Measurements from ENCODE around the gene ESRRA.

The ESRRA gene

DNA sequence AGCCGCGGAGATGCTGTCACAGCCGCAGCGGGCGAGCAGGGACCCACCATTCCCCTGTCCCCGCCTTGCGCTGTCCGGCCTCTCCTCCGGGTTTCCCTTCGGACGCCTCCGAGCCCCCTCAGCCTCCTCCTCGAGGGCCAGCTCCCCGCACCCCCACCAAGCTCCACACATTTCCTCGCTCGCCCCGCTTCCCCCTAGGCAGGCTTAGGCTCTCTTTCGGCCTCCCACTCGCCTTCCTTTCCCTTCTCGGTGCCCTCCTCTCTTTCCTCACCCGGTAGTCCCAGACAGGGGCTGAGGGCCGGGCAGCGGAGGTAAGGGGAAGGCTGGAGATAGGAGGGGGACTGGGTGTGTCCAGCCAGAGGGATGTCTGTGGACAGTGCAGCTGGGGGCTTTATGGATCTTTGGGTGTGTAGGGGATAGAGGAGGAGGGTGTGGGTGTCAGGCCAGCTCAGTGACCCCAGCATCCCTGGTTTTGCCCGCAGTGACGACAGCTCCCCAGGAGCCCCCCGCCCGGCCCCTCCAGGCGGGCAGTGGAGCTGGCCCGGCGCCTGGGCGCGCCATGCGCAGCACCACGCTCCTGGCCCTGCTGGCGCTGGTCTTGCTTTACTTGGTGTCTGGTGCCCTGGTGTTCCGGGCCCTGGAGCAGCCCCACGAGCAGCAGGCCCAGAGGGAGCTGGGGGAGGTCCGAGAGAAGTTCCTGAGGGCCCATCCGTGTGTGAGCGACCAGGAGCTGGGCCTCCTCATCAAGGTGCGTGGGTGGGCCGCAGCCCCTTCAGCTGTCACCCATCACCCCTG is 12.7 kb upstream of the ESRRA start:
- H3K4me2 ChIP-seq (ENCODE audit: insufficient read depth, low read length, poor library complexity, severe bottlenecking) = peak overlapping the region; percentile 60
- peaks cover 48 to 84% (median 83%) of the 10 kb centered on the region in 3 experiments for H3K27me3 ChIP-seq (ENCODE audit: control insufficient read depth in 3 of 3, insufficient read depth in 3 of 3, low read depth in 1 of 3, low read length in 3 of 3)

DNA sequence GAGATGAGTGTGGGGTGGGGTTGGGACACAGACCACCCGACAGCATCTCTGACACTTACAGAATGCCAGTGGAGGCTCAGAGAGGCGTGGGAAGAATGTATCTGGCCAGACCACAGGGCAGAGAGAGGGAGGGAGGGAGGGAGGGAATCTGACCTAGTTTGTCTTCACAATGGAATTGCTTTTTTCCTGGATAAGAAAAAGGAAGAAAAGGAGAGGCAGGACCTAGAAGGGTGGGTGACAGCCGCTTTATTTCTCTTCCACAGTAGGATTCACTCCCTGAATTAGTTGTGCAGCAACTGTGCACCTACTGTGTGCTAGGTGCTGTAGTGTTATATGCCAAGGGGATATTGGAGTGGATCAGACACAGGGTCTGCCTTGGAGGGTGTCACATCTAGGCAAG is 10.6 kb upstream of the ESRRA start:
- no CpG with 5 or more reads among the region's 3 CpGs for WGBS, 2 donors (ENCODE audit: extremely low coverage in 2 of 2, insufficient read length in 2 of 2, insufficient replicate concordance in 1 of 2)
- H3K36me3 ChIP-seq (replicated peaks in 1 of 2; ENCODE audit: control insufficient read depth in 2 of 2, insufficient read depth in 2 of 2, low read length in 2 of 2) = no peaks in the 10 kb centered on the region
- no peak overlapping the region for H3K9ac ChIP-seq (ENCODE audit: low read depth, low read length, poor library complexity)
- peaks cover 62 to 99% (median 98%) of the 10 kb centered on the region in 3 experiments for H3K27me3 ChIP-seq (ENCODE audit: control insufficient read depth in 3 of 3, insufficient read depth in 3 of 3, low read depth in 1 of 3, low read length in 3 of 3)
- H3K14ac ChIP-seq (ENCODE audit: low read length) = no peak overlapping the region
- no peak overlapping the region for H2AK5ac ChIP-seq (ENCODE audit: low read depth, low read length)
- no peak overlapping the region for H2BK15ac ChIP-seq (ENCODE audit: low read length)
- no peak overlapping the region for H3K4ac ChIP-seq (ENCODE audit: low read length)
- H2AFZ ChIP-seq (ENCODE audit: low read length) = no peak overlapping the region
- no peak overlapping the region for H3K4me3 ChIP-seq (ENCODE audit: low read length in 2 of 2)
- peaks cover 6 to 23% of the 10 kb centered on the region in 2 donors for H3K4me1 ChIP-seq (ENCODE audit: control insufficient read depth in 2 of 2, insufficient read depth in 1 of 2, low read depth in 1 of 2, low read length in 2 of 2)
- H3K9me3 ChIP-seq (replicated peaks in 1 of 2; ENCODE audit: control insufficient read depth in 2 of 2, insufficient read depth in 1 of 2, low read depth in 1 of 2, low read length in 2 of 2) = no peaks in the 10 kb centered on the region
- H3K23ac ChIP-seq (ENCODE audit: low read depth, low read length, poor library complexity) = no peak overlapping the region
- H2BK5ac ChIP-seq (ENCODE audit: low read length) = no peak overlapping the region
- DNase-seq (ENCODE audit: low spot score) = no peak
- no peak overlapping the region for H2BK120ac ChIP-seq (ENCODE audit: low read depth, low read length)
- no peak overlapping the region for H3K4me2 ChIP-seq (ENCODE audit: insufficient read depth, low read length, poor library complexity, severe bottlenecking)
- H3K79me1 ChIP-seq (ENCODE audit: low read depth, low read length) = no peaks in the 10 kb centered on the region
- H3K27ac ChIP-seq (replicated peaks; ENCODE audit: low read length) = no peak overlapping the region
- H3K18ac ChIP-seq (ENCODE audit: low read length) = no peak overlapping the region
- H4K8ac ChIP-seq (ENCODE audit: low read depth, low read length) = no peak overlapping the region
- H4K91ac ChIP-seq (ENCODE audit: low read depth, low read length, poor library complexity) = no peak overlapping the region
- H2BK12ac ChIP-seq (ENCODE audit: low read length) = no peak overlapping the region

More for the DNA sequence above, 12.7 kb upstream of the ESRRA start:
- H2BK15ac ChIP-seq (ENCODE audit: low read length) = peak overlapping the region; percentile 34
- peak overlapping the region; percentile 67 for H3K14ac ChIP-seq (ENCODE audit: low read length)
- H2BK120ac ChIP-seq (ENCODE audit: low read depth, low read length) = no peak overlapping the region
- no peak overlapping the region for H3K4ac ChIP-seq (ENCODE audit: low read length)
- H3K23ac ChIP-seq (ENCODE audit: low read depth, low read length, poor library complexity) = peak overlapping the region; percentile 94
- no peak for DNase-seq (ENCODE audit: low spot score)
- H4K91ac ChIP-seq (ENCODE audit: low read depth, low read length, poor library complexity) = no peak overlapping the region
- peak overlapping the region; percentile 31 for H4K8ac ChIP-seq (ENCODE audit: low read depth, low read length)
- H2AK5ac ChIP-seq (ENCODE audit: low read depth, low read length) = peak overlapping the region; percentile 81
- H3K4me1 ChIP-seq (ENCODE audit: control insufficient read depth in 2 of 2, insufficient read depth in 1 of 2, low read depth in 1 of 2, low read length in 2 of 2) = peaks cover 6 to 18% of the 10 kb centered on the region in 2 donors
- no peaks in the 10 kb centered on the region for H3K36me3 ChIP-seq (replicated peaks in 1 of 2; ENCODE audit: control insufficient read depth in 2 of 2, insufficient read depth in 2 of 2, low read length in 2 of 2)
- peak overlapping the region; percentile 17 for H2BK5ac ChIP-seq (ENCODE audit: low read length)
- H3K18ac ChIP-seq (ENCODE audit: low read length) = peak overlapping the region; percentile 82
- H3K9me3 ChIP-seq (replicated peaks in 1 of 2; ENCODE audit: control insufficient read depth in 2 of 2, insufficient read depth in 1 of 2, low read depth in 1 of 2, low read length in 2 of 2) = no peaks in the 10 kb centered on the region
- no peak overlapping the region for H3K27ac ChIP-seq (replicated peaks; ENCODE audit: low read length)
- no CpG with 5 or more reads among the region's 42 CpGs for WGBS, 2 donors (ENCODE audit: extremely low coverage in 2 of 2, insufficient read length in 2 of 2, insufficient replicate concordance in 1 of 2)
- no peak overlapping the region for H3K4me3 ChIP-seq (ENCODE audit: low read length in 2 of 2)
- H3K9ac ChIP-seq (ENCODE audit: low read depth, low read length, poor library complexity) = peak overlapping the region; percentile 74
- peak overlapping the region; percentile 79 for H2AFZ ChIP-seq (ENCODE audit: low read length)
- H3K79me1 ChIP-seq (ENCODE audit: low read depth, low read length) = peaks cover 2% of the 10 kb centered on the region
- peak overlapping the region; percentile 16 for H2BK12ac ChIP-seq (ENCODE audit: low read length)

DNA sequence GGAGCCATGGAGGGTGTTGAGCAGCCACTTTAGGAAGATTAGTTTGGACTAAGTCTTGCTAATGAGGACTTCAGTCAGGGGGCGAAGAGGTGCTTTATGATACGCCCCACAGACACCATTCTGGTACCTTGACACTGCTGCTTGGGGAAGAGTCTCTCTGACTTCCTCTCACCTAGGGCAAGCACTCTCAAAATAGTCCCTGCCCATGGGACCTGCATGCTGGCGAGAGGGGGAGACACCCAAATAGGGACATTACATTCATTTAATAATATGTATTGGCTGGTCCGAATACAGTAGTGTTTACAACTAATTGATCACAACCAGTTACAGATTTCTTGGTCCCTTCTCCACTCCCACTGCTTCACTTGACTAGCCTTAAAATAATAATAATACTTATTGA is 9.6 kb upstream of the ESRRA start:
- Histone ChIP-seq H4K91ac (ENCODE audit: low read depth, low read length, poor library complexity) (no peak overlapping the region), H3K9ac (ENCODE audit: low read depth, low read length, poor library complexity) (no peak overlapping the region), H3K27me3 (ENCODE audit: control insufficient read depth in 3 of 3, insufficient read depth in 3 of 3, low read depth in 1 of 3, low read length in 3 of 3) (peaks cover 66 to 99% (median 98%) of the 10 kb centered on the region in 3 experiments), H3K27ac (replicated peaks; ENCODE audit: low read length) (no peak overlapping the region), H3K79me1 (ENCODE audit: low read depth, low read length) (no peaks in the 10 kb centered on the region), H3K4me1 (ENCODE audit: control insufficient read depth in 2 of 2, insufficient read depth in 1 of 2, low read depth in 1 of 2, low read length in 2 of 2) (peaks cover 8 to 32% of the 10 kb centered on the region in 2 donors), H3K23ac (ENCODE audit: low read depth, low read length, poor library complexity) (no peak overlapping the region), H3K9me3 (replicated peaks in 1 of 2; ENCODE audit: control insufficient read depth in 2 of 2, insufficient read depth in 1 of 2, low read depth in 1 of 2, low read length in 2 of 2) (no peaks in the 10 kb centered on the region), H3K18ac (ENCODE audit: low read length) (no peak overlapping the region), H3K4me2 (ENCODE audit: insufficient read depth, low read length, poor library complexity, severe bottlenecking) (no peak overlapping the region), H2BK12ac (ENCODE audit: low read length) (no peak overlapping the region), H2BK15ac (ENCODE audit: low read length) (no peak overlapping the region), H3K36me3 (replicated peaks in 1 of 2; ENCODE audit: control insufficient read depth in 2 of 2, insufficient read depth in 2 of 2, low read length in 2 of 2) (no peaks in the 10 kb centered on the region), H3K4ac (ENCODE audit: low read length) (no peak overlapping the region), H4K8ac (ENCODE audit: low read depth, low read length) (no peak overlapping the region), H2BK5ac (ENCODE audit: low read length) (no peak overlapping the region), H3K4me3 (ENCODE audit: low read length in 2 of 2) (no peak overlapping the region), H3K14ac (ENCODE audit: low read length) (no peak overlapping the region), H2BK120ac (ENCODE audit: low read depth, low read length) (no peak overlapping the region), H2AK5ac (ENCODE audit: low read depth, low read length) (no peak overlapping the region), H2AFZ (ENCODE audit: low read length) (no peak overlapping the region)
- WGBS, 2 donors (ENCODE audit: extremely low coverage in 2 of 2, insufficient read length in 2 of 2, insufficient replicate concordance in 1 of 2) = no CpG with 5 or more reads among the region's 4 CpGs
- no peak for DNase-seq (ENCODE audit: low spot score)

DNA sequence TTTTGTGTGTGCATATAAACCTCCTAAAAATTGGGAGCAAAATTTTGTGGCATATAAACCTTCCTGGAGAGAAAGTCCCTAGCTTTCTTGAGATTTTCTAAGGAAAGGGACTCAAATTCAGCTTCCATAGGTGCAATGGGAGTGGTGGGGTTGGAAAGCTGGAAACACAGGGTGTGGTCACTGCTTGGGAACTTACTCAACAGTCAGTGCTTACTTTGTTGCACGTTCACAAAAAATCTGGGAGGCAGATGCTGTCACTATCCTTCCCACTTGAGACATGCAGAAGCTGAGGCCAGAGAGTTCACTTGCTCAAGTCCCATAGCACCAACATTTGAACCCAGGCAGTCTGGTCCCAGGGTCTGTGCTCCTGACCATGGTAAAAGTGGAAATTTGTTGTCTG is 9.1 kb upstream of the ESRRA start:
- Histone ChIP-seq H3K27me3 (ENCODE audit: control insufficient read depth in 3 of 3, insufficient read depth in 3 of 3, low read depth in 1 of 3, low read length in 3 of 3) (peaks cover 62 to 96% (median 95%) of the 10 kb centered on the region in 3 experiments), H3K18ac (ENCODE audit: low read length) (no peak overlapping the region), H3K4me2 (ENCODE audit: insufficient read depth, low read length, poor library complexity, severe bottlenecking) (no peak overlapping the region), H2BK12ac (ENCODE audit: low read length) (no peak overlapping the region), H3K4ac (ENCODE audit: low read length) (no peak overlapping the region), H3K9ac (ENCODE audit: low read depth, low read length, poor library complexity) (no peak overlapping the region), H2AK5ac (ENCODE audit: low read depth, low read length) (no peak overlapping the region), H2AFZ (ENCODE audit: low read length) (no peak overlapping the region), H3K27ac (replicated peaks; ENCODE audit: low read length) (no peak overlapping the region), H3K4me3 (ENCODE audit: low read length in 2 of 2) (peak overlapping the region in 1 of 2 donors; percentile 18), H3K14ac (ENCODE audit: low read length) (no peak overlapping the region), H4K8ac (ENCODE audit: low read depth, low read length) (no peak overlapping the region), H3K23ac (ENCODE audit: low read depth, low read length, poor library complexity) (no peak overlapping the region), H2BK15ac (ENCODE audit: low read length) (no peak overlapping the region), H3K4me1 (ENCODE audit: control insufficient read depth in 2 of 2, insufficient read depth in 1 of 2, low read depth in 1 of 2, low read length in 2 of 2) (peaks cover 9 to 32% of the 10 kb centered on the region in 2 donors), H3K9me3 (replicated peaks in 1 of 2; ENCODE audit: control insufficient read depth in 2 of 2, insufficient read depth in 1 of 2, low read depth in 1 of 2, low read length in 2 of 2) (no peaks in the 10 kb centered on the region), H4K91ac (ENCODE audit: low read depth, low read length, poor library complexity) (no peak overlapping the region), H2BK120ac (ENCODE audit: low read depth, low read length) (no peak overlapping the region), H2BK5ac (ENCODE audit: low read length) (no peak overlapping the region), H3K36me3 (replicated peaks in 1 of 2; ENCODE audit: control insufficient read depth in 2 of 2, insufficient read depth in 2 of 2, low read length in 2 of 2) (no peaks in the 10 kb centered on the region), H3K79me1 (ENCODE audit: low read depth, low read length) (no peaks in the 10 kb centered on the region)
- no CpG with 5 or more reads among the region's 1 CpG for WGBS, 2 donors (ENCODE audit: extremely low coverage in 2 of 2, insufficient read length in 2 of 2, insufficient replicate concordance in 1 of 2)
- DNase-seq (ENCODE audit: low spot score) = no peak
